HG03439 (cell line): ENCODE results near the gene CARHSP1.
"Not testable (repeated sequence)": the region's sequence is repeated elsewhere in the genome, so short reads cannot be mapped to it uniquely, and the experiment has no call there.

ENCODE experiments used
- ATAC-seq: cut with Tn5 transposase; IDR thresholded peaks from one replicate; pipeline ENCODE4 v1.9.1; 2021; ENCODE audit warnings: mild to moderate bottlenecking, moderate library complexity; ENCODE audit not compliant: unreplicated experiment

CARHSP1 gene

GRCh38 chr16:8873866-8874195 is 5.0 kb upstream of the CARHSP1 start:
- ATAC-seq = not testable (repeated sequence)

DNA sequence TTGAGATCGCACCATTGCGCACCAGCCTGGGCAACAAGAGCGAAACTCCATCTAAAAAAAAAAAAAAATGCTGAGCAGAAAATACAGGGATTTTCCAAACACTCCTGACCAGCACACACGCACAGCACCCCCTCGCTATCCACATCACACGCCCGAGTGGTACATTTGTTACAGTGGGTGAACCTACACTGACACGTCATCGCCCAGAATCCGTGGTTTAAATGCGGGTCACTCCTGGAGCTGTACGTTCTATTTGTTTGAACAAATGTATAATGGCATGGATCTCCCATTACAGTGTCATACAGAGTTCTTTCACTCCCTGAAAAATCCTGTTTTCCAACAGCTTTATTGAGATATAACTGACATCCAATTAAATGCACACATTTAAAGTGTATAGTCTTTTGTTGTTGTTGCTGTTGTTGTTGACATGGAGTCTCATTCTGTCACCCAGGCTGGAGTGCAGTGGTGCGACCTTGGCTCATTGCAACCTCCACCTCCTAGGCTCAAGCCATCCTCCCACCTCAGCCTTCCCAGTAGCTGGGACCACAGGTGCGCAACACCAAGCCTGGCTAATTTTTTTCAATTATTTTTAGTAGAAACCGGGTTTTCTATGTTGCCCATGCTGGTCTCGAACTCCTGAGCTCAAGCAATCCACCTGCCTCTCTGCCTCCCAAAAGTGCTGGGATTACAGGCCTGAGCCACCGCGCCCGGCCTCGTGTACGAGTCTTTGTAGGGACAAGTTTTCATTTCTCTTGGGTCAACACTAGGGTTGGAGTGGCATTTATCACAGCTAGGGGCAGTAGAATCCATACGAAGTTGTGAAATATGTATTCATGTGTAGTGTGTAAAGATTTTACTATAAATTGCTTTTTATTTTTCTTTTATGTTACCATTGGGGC is 4.4 kb upstream of the CARHSP1 start:
- ATAC-seq = no peak

DNA sequence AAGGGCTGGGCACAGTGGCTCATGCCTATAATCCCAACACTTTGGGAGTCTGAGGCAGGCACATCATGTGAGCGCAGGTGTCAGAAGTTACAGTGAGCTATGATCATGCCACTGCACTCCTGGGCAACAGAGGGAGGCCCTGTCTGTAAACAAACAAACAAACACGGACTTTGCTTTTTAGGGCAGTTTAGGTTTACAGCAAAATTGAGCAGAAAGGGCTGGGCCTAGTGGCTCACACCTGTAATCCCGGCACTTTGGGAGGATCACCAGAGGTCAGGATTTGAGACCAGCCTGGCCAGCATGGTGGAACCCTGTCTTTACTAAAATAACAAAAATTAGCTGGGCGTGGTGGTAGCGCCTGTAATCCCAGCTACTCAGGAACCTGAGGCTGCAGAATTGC is 3.3 kb upstream of the CARHSP1 start:
- no peak for ATAC-seq

GRCh38 chr16:8869988-8870241 is 1.1 kb upstream of the CARHSP1 start:
- not testable (repeated sequence) for ATAC-seq

GRCh38 chr16:8869212-8869987 is 594 bp upstream of the CARHSP1 start:
- ATAC-seq = no peak

GRCh38 chr16:8867932-8868415 is 832 bp downstream of the CARHSP1 start:
- ATAC-seq = no peak

DNA sequence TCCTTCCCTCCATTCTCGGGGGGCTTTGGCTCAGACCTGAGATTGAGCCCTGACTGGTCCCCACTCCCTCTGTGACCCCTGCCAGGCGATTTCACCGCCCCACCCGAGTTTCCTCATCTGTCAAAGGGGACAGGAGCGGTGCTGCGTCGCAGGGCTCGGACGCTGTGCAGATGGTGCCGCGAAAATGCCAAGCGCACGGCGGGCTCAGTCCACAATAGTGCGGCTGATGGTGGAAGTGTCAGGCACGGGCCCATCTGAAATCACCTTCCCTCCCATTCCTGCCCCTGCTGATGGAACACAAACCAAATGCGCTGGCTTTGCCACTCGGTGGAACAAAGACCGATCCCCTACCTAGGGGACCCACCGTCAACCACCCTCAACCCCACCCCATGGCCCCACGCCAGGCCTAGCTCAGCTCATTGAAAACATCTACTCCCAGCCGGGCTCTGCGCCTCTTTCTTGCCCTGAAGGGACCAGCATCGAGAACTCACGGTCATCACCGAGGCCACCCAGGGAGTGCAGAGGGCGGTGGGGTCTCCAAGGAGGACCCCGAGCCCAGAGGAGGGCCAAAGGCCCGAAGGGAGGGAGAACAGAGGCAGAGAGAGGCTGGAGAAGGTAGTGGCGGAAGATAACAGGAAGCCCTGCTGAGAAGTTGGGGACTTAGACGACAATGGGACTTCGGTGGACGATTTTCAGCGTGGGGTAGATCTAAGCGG is 1.4 kb downstream of the CARHSP1 start:
- no peak for ATAC-seq

DNA sequence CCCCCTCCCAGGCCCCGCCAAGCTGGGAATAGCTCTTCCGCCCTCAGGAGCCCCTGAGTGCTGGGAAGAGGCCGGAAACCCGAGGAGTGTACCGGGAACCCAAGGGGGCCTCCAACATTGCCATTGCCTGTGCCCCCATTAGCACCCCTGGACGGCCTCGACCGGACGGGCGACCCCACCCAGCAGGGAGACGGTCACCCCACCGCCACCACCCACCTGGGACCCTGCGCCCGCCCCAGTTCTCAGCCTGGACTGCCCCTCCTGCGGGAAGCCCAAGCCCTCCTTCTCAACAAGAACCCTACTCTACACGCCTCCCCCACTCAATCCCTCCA is 2.0 kb downstream of the CARHSP1 start:
- ATAC-seq = no peak

- no peak for ATAC-seq
Measured at GRCh38 chr16:8866118-8866883, 2.5 kb downstream of the CARHSP1 start.

DNA sequence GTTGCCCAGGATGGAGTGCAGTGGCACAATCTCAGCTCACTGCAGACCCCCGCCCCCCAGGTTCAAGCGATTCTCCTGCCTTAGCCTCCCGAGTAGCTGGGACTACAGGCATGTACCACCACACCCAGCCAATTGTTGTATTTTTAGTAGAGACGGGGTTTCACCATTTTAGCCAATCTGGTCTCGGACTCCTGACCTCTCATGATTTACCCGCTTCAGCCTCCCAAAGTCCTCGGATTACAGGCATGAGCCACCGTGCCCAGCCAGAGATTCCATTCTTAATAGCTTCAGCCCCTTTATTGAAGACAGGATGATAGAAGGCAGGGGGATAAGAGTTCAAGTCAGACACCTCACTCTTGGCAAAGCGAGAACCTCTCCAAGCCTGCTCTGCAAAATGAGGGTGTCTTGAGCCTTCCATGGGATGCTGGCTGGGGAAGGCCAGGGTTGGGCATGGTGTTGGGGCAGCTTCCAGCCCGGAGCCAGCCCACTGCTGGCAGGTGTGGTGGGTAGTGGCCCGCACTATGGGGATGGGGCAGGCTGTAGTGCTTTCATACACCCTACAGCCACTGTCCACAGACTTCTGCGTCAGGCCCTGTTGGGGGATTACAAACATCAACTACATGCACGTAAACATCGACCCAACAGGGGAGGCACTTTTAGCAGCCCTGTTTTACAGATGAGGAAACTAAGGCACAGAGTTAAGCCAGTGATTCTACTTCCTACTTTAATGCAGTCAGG is 3.5 kb downstream of the CARHSP1 start:
- no peak for ATAC-seq

DNA sequence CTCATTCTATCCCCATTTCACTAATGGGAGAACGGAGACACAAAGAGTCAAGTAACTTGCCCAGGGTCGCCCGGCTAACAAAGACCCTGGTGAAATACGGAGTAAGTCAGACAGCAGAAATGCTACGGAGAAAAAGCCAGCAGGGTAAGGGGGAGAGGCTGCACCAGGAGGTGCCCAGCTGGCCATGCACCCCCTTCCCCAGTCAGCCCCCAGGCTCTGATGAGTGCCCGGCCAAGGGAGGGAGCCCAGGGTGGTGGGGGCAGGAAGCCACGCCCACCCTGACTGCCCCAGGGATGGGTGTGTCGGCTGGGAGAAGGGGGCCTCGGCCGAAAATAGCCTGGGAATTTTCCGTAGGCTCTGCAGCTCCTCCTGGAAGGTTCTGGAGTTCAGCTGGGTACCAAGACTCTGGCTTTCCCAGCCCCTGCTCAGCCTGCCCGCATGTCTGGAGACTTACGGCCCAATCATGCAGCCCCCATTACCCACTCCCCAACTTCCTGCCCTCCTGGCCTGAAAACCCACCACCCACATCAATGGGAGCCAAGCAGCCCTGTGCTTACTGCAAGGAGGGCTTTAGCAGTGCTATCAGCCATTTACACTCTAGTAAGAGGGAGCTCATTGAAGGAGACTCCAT is 4.2 kb downstream of the CARHSP1 start:
- ATAC-seq = no peak

DNA sequence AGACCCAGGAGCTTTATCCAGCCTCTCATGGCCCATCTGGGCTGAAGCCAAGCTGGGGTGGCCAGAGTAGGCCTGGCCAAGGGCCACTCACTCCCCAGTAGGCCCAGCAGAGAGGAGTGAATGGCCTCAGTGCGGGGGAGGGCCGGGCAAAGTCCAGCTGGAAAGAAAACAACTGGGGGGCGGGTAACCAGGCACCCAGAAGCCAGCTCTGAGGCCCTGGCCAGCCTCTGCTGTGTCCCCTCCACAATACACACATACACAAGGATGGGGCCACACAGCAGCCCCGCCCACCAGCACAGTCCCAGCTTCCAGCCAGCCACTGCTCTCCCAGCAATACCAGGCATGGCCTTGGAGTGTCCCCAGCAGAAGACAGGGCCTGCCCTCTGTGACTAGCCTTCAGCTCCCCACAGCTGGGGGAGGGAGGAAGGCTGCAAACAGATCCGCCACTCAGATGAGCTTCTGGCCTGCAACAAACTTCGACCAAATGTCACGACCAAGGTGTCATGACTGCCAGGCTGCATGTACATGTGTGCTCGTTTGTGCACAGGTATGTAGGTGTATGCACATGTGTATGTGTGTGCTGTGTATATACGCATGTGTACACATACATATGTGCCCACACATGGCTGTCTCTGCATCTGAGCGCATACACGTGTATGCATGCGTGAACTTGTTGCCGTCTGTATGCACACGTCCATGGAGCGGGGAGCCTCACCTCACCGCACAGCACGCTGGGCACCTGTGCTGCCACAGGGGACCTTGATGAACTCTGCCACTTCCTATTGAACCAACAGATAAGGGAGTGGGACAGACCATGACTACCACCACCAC is 5.0 kb downstream of the CARHSP1 start:
- no peak for ATAC-seq

GRCh38 chr16:8862309-8863130 is 6.3 kb downstream of the CARHSP1 start:
- no peak for ATAC-seq

- no peak for ATAC-seq
Measured at GRCh38 chr16:8861563-8862308, 7.1 kb downstream of the CARHSP1 start.

- ATAC-seq = no peak
Measured at GRCh38 chr16:8859913-8860881, 8.6 kb downstream of the CARHSP1 start.
